Fibroblast of lung (primary cell): ENCODE results near the gene MAP9. TPM values are rescaled to one million over a fixed set of nuclear protein-coding genes. Genes with fewer than 3 reads are reported as not detected.
"Not testable (repeated sequence)": the region's sequence is repeated elsewhere in the genome, so short reads cannot be mapped to it uniquely, and the experiment has no call there.

ENCODE experiments used
- DNase-seq, 2 donors: peaks; one replicate each; pipeline versions ENCODE4 v3.0.0 to v3.0.0-alpha.2; 2010; ENCODE audit warnings: low read depth in 2 of 2
- H2AFZ ChIP-seq: 2 replicates; pipeline ENCODE4 v1.5.1; 2012; ENCODE audit warnings: low read length, control low read depth, inconsistent platforms
- H3K27ac ChIP-seq: 2 replicates; pipeline ENCODE4 v1.5.1; 2011; ENCODE audit warnings: low read length, control low read depth; ENCODE audit not compliant: insufficient read depth
- H3K27me3 ChIP-seq: 2 replicates; pipeline ENCODE4 v1.5.1; 2011; ENCODE audit warnings: mild to moderate bottlenecking, low read length; ENCODE audit not compliant: control insufficient read depth, insufficient read depth
- H3K36me3 ChIP-seq: 2 replicates; pipeline ENCODE4 v1.5.1; 2011; ENCODE audit warnings: low read length; ENCODE audit not compliant: control insufficient read depth, insufficient read depth
- H3K4me1 ChIP-seq: 2 replicates; pipeline ENCODE4 v1.5.1; 2011; ENCODE audit warnings: low read length; ENCODE audit not compliant: control insufficient read depth, insufficient read depth; ENCODE audit errors: extremely low read depth
- H3K4me2 ChIP-seq: 2 replicates; pipeline ENCODE4 v1.5.1; 2011; ENCODE audit warnings: low read length, control low read depth; ENCODE audit not compliant: insufficient read depth; ENCODE audit errors: extremely low read depth
- H3K4me3 ChIP-seq, 4 experiments: fragments of 200-600 bp in 1 of 4; sonication (generic) in 1 of 4; replicated peaks in 1 of 4; 2 replicates each; pipeline ENCODE4 v1.5.1; 2011 to 2016; ENCODE audit warnings: low read length in 4 of 4, low read depth in 3 of 4, mild to moderate bottlenecking in 3 of 4, control low read depth in 2 of 4, inconsistent platforms in 1 of 4, mixed read lengths in 1 of 4; ENCODE audit not compliant: insufficient read depth in 1 of 4; ENCODE audit errors: control extremely low read depth in 1 of 4
- H3K79me2 ChIP-seq: 2 replicates; pipeline ENCODE4 v1.5.1; 2012; ENCODE audit warnings: mild to moderate bottlenecking, low read length, inconsistent platforms; ENCODE audit not compliant: control insufficient read depth, insufficient read depth
- H3K9ac ChIP-seq: 2 replicates; pipeline ENCODE4 v1.5.1; 2011; ENCODE audit warnings: mild to moderate bottlenecking, low read length, control low read depth; ENCODE audit not compliant: insufficient read depth
- H3K9me3 ChIP-seq: 2 replicates; pipeline ENCODE4 v1.5.1; 2012; ENCODE audit warnings: low read depth, low read length; ENCODE audit not compliant: control insufficient read depth, insufficient read depth
- H4K20me1 ChIP-seq: 2 replicates; pipeline ENCODE4 v1.5.1; 2011; ENCODE audit warnings: low read length; ENCODE audit not compliant: control insufficient read depth, insufficient read depth; ENCODE audit errors: extremely low read depth
- CTCF ChIP-seq, 2 donors: IDR thresholded peaks in 1 of 2; conservative IDR thresholded peaks in 1 of 2; 1 replicate in 1 of 2; 2 replicates in 1 of 2; pipeline ENCODE4 v1.5.1; 2011 to 2012; ENCODE audit warnings: low read length in 2 of 2, control low read depth in 1 of 2, inconsistent platforms in 1 of 2, low read depth in 1 of 2, mild to moderate bottlenecking in 1 of 2
- EZH2 ChIP-seq: IDR thresholded peaks from 2 replicates; pipeline ENCODE4 v1.5.1; 2012; ENCODE audit warnings: low read length, control low read depth, mild to moderate bottlenecking; ENCODE audit errors: missing control alignments
- polyA plus RNA-seq, 2 donors: library from polyadenylated mRNA; depleted of rRNA in 1 of 2; stranded (reverse) in 1 of 2; unstranded in 1 of 2; fragments of >200 nt; gene quantifications; 2 replicates each; pipeline ENCODE4 v1.2.1, GENCODE V29; 2011 to 2012; ENCODE audit warnings: missing spikeins in 1 of 2
- total RNA-seq: library from RNA; depleted of rRNA; stranded (reverse); fragments of >200 nt; gene quantifications from 2 replicates; pipeline ENCODE4 v1.2.1, GENCODE V29; 2014

The MAP9 gene
- total and polyA plus RNA-seq, 2 donors (not counting 1 experiment from before 2014, with no cell fraction given): 12.6 to 14.7 TPM

- no peak overlapping the region for H3K4me2 ChIP-seq
- H3K79me2 ChIP-seq: no peaks in the 10 kb centered on the region
- H3K9ac ChIP-seq: no peak overlapping the region
- H3K27me3 ChIP-seq: no peaks in the 10 kb centered on the region
- no peaks in the 10 kb centered on the region for H3K36me3 ChIP-seq
- peak in 1 of 2 donors; percentile 4 for DNase-seq
- H3K27ac ChIP-seq: no peak overlapping the region
- H4K20me1 ChIP-seq: no peaks in the 10 kb centered on the region
- H3K4me1 ChIP-seq: no peaks in the 10 kb centered on the region
- H3K4me3 ChIP-seq: no peak overlapping the region
- TF ChIP-seq EZH2 (no peak), CTCF (conservative IDR thresholded peaks at IDR 0.05 in 1 of 2, IDR thresholded peaks at IDR 0.05 in 1 of 2; ENCODE audit: low read depth in 1 of 2, low read length in 2 of 2) (no peak)
- H3K9me3 ChIP-seq: no peaks in the 10 kb centered on the region
- H2AFZ ChIP-seq: no peak overlapping the region
Observed at GRCh38 chr4:155319516-155319915, 57.2 kb downstream of the MAP9 start.

GRCh38 chr4:155312027-155312426 lies 64.7 kb downstream of the MAP9 start:
- not testable (repeated sequence) for H3K4me1 ChIP-seq, H3K27me3 ChIP-seq, H3K4me2 ChIP-seq, H3K36me3 ChIP-seq, H2AFZ ChIP-seq, H3K9me3 ChIP-seq, H3K79me2 ChIP-seq, DNase-seq, H3K9ac ChIP-seq, H4K20me1 ChIP-seq, H3K4me3 ChIP-seq, H3K27ac ChIP-seq

GRCh38 chr4:155307731-155308277 lies 69.0 kb downstream of the MAP9 start:
- no peak overlapping the region for H2AFZ ChIP-seq
- H3K9ac ChIP-seq: no peak overlapping the region
- TF ChIP-seq CTCF (conservative IDR thresholded peaks at IDR 0.05 in 1 of 2, IDR thresholded peaks at IDR 0.05 in 1 of 2; ENCODE audit: low read depth in 1 of 2, low read length in 2 of 2) (no peak), EZH2 (no peak)
- DNase-seq: no peak
- no peaks in the 10 kb centered on the region for H3K36me3 ChIP-seq
- H3K79me2 ChIP-seq: no peaks in the 10 kb centered on the region
- H3K4me2 ChIP-seq: no peak overlapping the region
- no peaks in the 10 kb centered on the region for H3K27me3 ChIP-seq
- H3K4me1 ChIP-seq: no peaks in the 10 kb centered on the region
- H3K27ac ChIP-seq: no peak overlapping the region
- no peak overlapping the region for H3K4me3 ChIP-seq
- no peaks in the 10 kb centered on the region for H4K20me1 ChIP-seq
- no peaks in the 10 kb centered on the region for H3K9me3 ChIP-seq
